Brain microvascular endothelial cell (primary cell): Measurements from ENCODE around the gene B4GALNT3.

Experiments
- DNase-seq: peaks from one replicate; pipeline ENCODE4 v3.0.0-alpha.2; 2020
- H3K27ac ChIP-seq: fragments of 250-450 bp; sonication (Bioruptor Pico); 2 replicates; pipeline ENCODE4 v1.5.1; 2020; ENCODE audit warnings: mild to moderate bottlenecking, moderate library complexity
- H3K27me3 ChIP-seq: fragments of 250-450 bp; sonication (Bioruptor Pico); replicated peaks from 2 replicates; pipeline ENCODE4 v1.5.1; 2020; ENCODE audit warnings: mild to moderate bottlenecking
- H3K36me3 ChIP-seq: fragments of 250-450 bp; sonication (Bioruptor Pico); replicated peaks from 2 replicates; pipeline ENCODE4 v1.5.1; 2020; ENCODE audit warnings: mild to moderate bottlenecking
- H3K4me3 ChIP-seq: 2 replicates; pipeline ENCODE4 v1.5.1; 2011; ENCODE audit warnings: low read depth, mild to moderate bottlenecking, control low read depth, low read length, moderate library complexity
- CTCF ChIP-seq: IDR thresholded peaks from 2 replicates; pipeline ENCODE4 v1.5.1; 2011; ENCODE audit warnings: low read depth, mild to moderate bottlenecking, moderate library complexity, low read length, control low read depth, inconsistent platforms; ENCODE audit errors: missing control alignments
- in situ Hi-C: cut with HindIII; loops from 2 replicates; pipeline ENCODE4 v1.10.0; 2017; ENCODE audit warnings: low sequenced_read_pairs, low pct_ligation_motif_present

B4GALNT3 gene

GRCh38 chr12:559906-560455 is 100.2 kb downstream of the B4GALNT3 start:
- Histone ChIP-seq H3K27ac (no peak overlapping the region), H3K36me3 (no peaks in the 10 kb centered on the region), H3K27me3 (peaks cover 7% of the 10 kb centered on the region), H3K4me3 (no peak overlapping the region)
- TF ChIP-seq CTCF, result no peak
- in situ Hi-C loops, result no loop called here
- no peak for DNase-seq

- Histone ChIP-seq H3K4me3 (no peak overlapping the region), H3K36me3 (no peaks in the 10 kb centered on the region), H3K27me3 (peaks cover 7% of the 10 kb centered on the region), H3K27ac (no peak overlapping the region)
- no peak for DNase-seq
- in situ Hi-C loops, result no loop called here
- no peak for TF ChIP-seq CTCF
Measured at GRCh38 chr12:560691-561390, 101.1 kb downstream of the B4GALNT3 start.

GRCh38 chr12:561391-561705 is 101.6 kb downstream of the B4GALNT3 start:
- TF ChIP-seq CTCF, result no peak
- in situ Hi-C loops, result no loop called here
- no peak for DNase-seq
- Histone ChIP-seq H3K4me3 (no peak overlapping the region), H3K36me3 (no peaks in the 10 kb centered on the region), H3K27me3 (peaks cover 7% of the 10 kb centered on the region), H3K27ac (no peak overlapping the region)

- no peak for TF ChIP-seq CTCF
- H3K36me3 ChIP-seq, result no peaks in the 10 kb centered on the region
- in situ Hi-C loops, result no loop called here
- H3K4me3 ChIP-seq, result no peak overlapping the region
- DNase-seq, result no peak
- peaks cover 7% of the 10 kb centered on the region for H3K27me3 ChIP-seq
- H3K27ac ChIP-seq, result no peak overlapping the region
Measured at GRCh38 chr12:561908-562593, 102.3 kb downstream of the B4GALNT3 start.

GRCh38 chr12:562634-563033 is 102.9 kb downstream of the B4GALNT3 start:
- Histone ChIP-seq H3K27ac (no peak overlapping the region), H3K4me3 (no peak overlapping the region)
- no peak for DNase-seq

More at GRCh38 chr12:562634-563033, 102.9 kb downstream of the B4GALNT3 start:
- H3K27me3 ChIP-seq, result peaks cover 5% of the 10 kb centered on the region
- TF ChIP-seq CTCF, result no peak
- no peaks in the 10 kb centered on the region for H3K36me3 ChIP-seq
- in situ Hi-C loops, result no loop called here
